Activated CD8-positive, alpha-beta memory T cell treated with anti-CD3 and anti-CD28 coated beads, Interleukin-2, amount 50 U/mL, for 1 hour (primary cell): Measurements from ENCODE around the gene WDR77.
A peak's percentile ranks its signal among the peaks of the same experiment; 100 is the strongest.

Experiments
- DNase-seq: peaks from one replicate; pipeline ENCODE4 v3.0.0-alpha.2; 2020; ENCODE audit errors: extremely low read depth

WDR77 gene

GRCh38 chr1:111448918-111449702, at the start of gene WDR77, which contains the start of gene ATP5PB:
Gene WDR77, minus strand, starts transcription at chr1:111449256. Its CDS starts 87 bp downstream, at chr1:111449169.
Gene ATP5PB, plus strand, starts transcription at chr1:111449464. Its CDS starts 78 bp downstream, at chr1:111449542.
- peak; percentile 87 for DNase-seq

- no peak for DNase-seq
Observed at GRCh38 chr1:111497592-111497991, 48.5 kb upstream of the WDR77 start.

GRCh38 chr1:111496398-111496797, 47.3 kb upstream of the WDR77 start:
- no peak for DNase-seq

- no peak for DNase-seq
Observed at GRCh38 chr1:111491070-111491469, 42.0 kb upstream of the WDR77 start.

GRCh38 chr1:111490220-111490619, 41.2 kb upstream of the WDR77 start:
- no peak for DNase-seq

GRCh38 chr1:111489604-111490003, 40.5 kb upstream of the WDR77 start:
- DNase-seq: no peak

- DNase-seq: no peak
Observed at GRCh38 chr1:111488669-111489068, 39.6 kb upstream of the WDR77 start.

- DNase-seq: no peak
Observed at GRCh38 chr1:111487133-111487532, 38.1 kb upstream of the WDR77 start.

GRCh38 chr1:111486431-111486830, 37.4 kb upstream of the WDR77 start:
- no peak for DNase-seq

GRCh38 chr1:111484391-111485026, 35.5 kb upstream of the WDR77 start:
- no peak for DNase-seq

GRCh38 chr1:111483876-111484275, 34.8 kb upstream of the WDR77 start:
- DNase-seq: no peak

GRCh38 chr1:111483166-111483565, 34.1 kb upstream of the WDR77 start:
- no peak for DNase-seq

- no peak for DNase-seq
Observed at GRCh38 chr1:111481387-111482221, 32.5 kb upstream of the WDR77 start.

GRCh38 chr1:111480674-111481073, 31.6 kb upstream of the WDR77 start:
- DNase-seq: no peak

- DNase-seq: no peak
Observed at GRCh38 chr1:111476761-111477309, 27.8 kb upstream of the WDR77 start.

- DNase-seq: no peak
Observed at GRCh38 chr1:111476214-111476613, 27.2 kb upstream of the WDR77 start.

- DNase-seq: no peak
Observed at GRCh38 chr1:111475701-111476100, 26.6 kb upstream of the WDR77 start.

GRCh38 chr1:111474521-111474920, 25.5 kb upstream of the WDR77 start:
- DNase-seq: no peak

GRCh38 chr1:111474106-111474505, 25.1 kb upstream of the WDR77 start:
- no peak for DNase-seq

- DNase-seq: no peak
Observed at GRCh38 chr1:111471538-111471937, 22.5 kb upstream of the WDR77 start.

- peak; percentile 51 for DNase-seq
Observed at GRCh38 chr1:111471012-111471411, 22.0 kb upstream of the WDR77 start.

- no peak for DNase-seq
Observed at GRCh38 chr1:111470596-111470995, 21.5 kb upstream of the WDR77 start.
